ENCODE measurements around the gene PRDM11. TPM values are rescaled to one million over a fixed set of nuclear protein-coding genes. Genes with fewer than 3 reads are reported as not detected.

The PRDM11 gene
- total and polyA plus RNA-seq, 2 of the 8 experiments (the other 6 are each of a cell fraction or from before 2014, with no cell fraction given) = 3.6 to 11.7 TPM

GRCh38 chr11:45270946-45271716, 124.7 kb downstream of the PRDM11 start (continued):
- TF ChIP-seq CHD7 (IDR thresholded peaks at IDR 0.05; ENCODE audit: insufficient replicate concordance, low read length) = no peak
- no peak for TF ChIP-seq SRF (IDR thresholded peaks at IDR 0.05; ENCODE audit: low read depth, low read length)
- no peak for TF ChIP-seq SAP30 (IDR thresholded peaks at IDR 0.05; ENCODE audit: insufficient read depth, insufficient replicate concordance, low read length)
- no peak for TF ChIP-seq RNF2 (IDR thresholded peaks at IDR 0.05; ENCODE audit: borderline replicate concordance, low read depth, low read length, missing control alignments, poor library complexity, severe bottlenecking)
- no peak for TF ChIP-seq TBP (IDR thresholded peaks at IDR 0.05; ENCODE audit: low read depth, low read length)
- no peak for TF ChIP-seq JUND (IDR thresholded peaks at IDR 0.05; ENCODE audit: low read length)
- no peak for TF ChIP-seq ZNF274 (IDR thresholded peaks at IDR 0.05; ENCODE audit: borderline replicate concordance, extremely low read depth, low read length)
- no peak for TF ChIP-seq RXRA (IDR thresholded peaks at IDR 0.05; ENCODE audit: insufficient read depth, low read depth, low read length)
- no peak for TF ChIP-seq BRCA1 (IDR thresholded peaks at IDR 0.05; ENCODE audit: low read depth, low read length)

Measured in H1 (cell line).